Mesodermal cell (in vitro differentiated cells): ENCODE data around the gene FAM110C.
"Not testable (repeated sequence)": the region's sequence is repeated elsewhere in the genome, so short reads cannot be mapped to it uniquely, and the experiment has no call there.

Experiments used
- H3K27ac ChIP-seq: 2 replicates; pipeline ENCODE4 v1.7.0; 2013; ENCODE audit warnings: mild to moderate bottlenecking, low read depth, low read length, moderate library complexity; ENCODE audit not compliant: severe bottlenecking
- H3K36me3 ChIP-seq: 2 replicates; pipeline ENCODE4 v1.7.1; 2013; ENCODE audit warnings: mild to moderate bottlenecking, low read length, moderate library complexity; ENCODE audit not compliant: control insufficient read depth, insufficient read depth
- H3K4me1 ChIP-seq: one replicate; pipeline ENCODE4 v1.7.1; 2013; ENCODE audit warnings: mild to moderate bottlenecking, low read length; ENCODE audit not compliant: insufficient read depth, control insufficient read depth, poor library complexity, severe bottlenecking
- H3K4me3 ChIP-seq: 2 replicates; pipeline ENCODE4 v1.7.0; 2013; ENCODE audit warnings: low read length, control low read depth, mild to moderate bottlenecking; ENCODE audit not compliant: insufficient read depth, poor library complexity, severe bottlenecking; ENCODE audit errors: extremely low read depth
- H3K9me3 ChIP-seq: 2 replicates; pipeline ENCODE4 v1.7.1; 2013; ENCODE audit warnings: mild to moderate bottlenecking, low read length, moderate library complexity; ENCODE audit not compliant: control insufficient read depth
- WGBS, 2 experiments: methylation state at CpG; one replicate each; pipeline ENCODE4 v1.1.5; 2013; ENCODE audit warnings: missing lambda C conversion rate in 2 of 2; ENCODE audit not compliant: insufficient coverage in 2 of 2; 5-methylcytosine and 5-hydroxymethylcytosine counted together

FAM110C gene

GRCh38 chr2:68637-69036 lies 22.3 kb upstream of the FAM110C start:
- not testable (repeated sequence) for H3K27ac ChIP-seq, H3K4me3 ChIP-seq, H3K36me3 ChIP-seq, H3K4me1 ChIP-seq, H3K9me3 ChIP-seq
- WGBS, 2 experiments, result 78% methylated on average over 4 of the region's 5 CpGs

- WGBS, 2 experiments, result 87 to 92% methylated on average over 16 to 17 of the region's 17 CpGs
- Histone ChIP-seq H3K4me3 (no peak overlapping the region), H3K4me1 (no peaks in the 10 kb centered on the region), H3K36me3 (no peaks in the 10 kb centered on the region), H3K27ac (no peak overlapping the region), H3K9me3 (no peaks in the 10 kb centered on the region)
Observed at GRCh38 chr2:66853-67252, 20.5 kb upstream of the FAM110C start.

GRCh38 chr2:65121-65520 lies 18.8 kb upstream of the FAM110C start:
- no peak overlapping the region for H3K27ac ChIP-seq
- WGBS, 2 experiments, result 38 to 40% methylated on average over 2 of the region's 4 CpGs
- no peaks in the 10 kb centered on the region for H3K36me3 ChIP-seq
- no peak overlapping the region for H3K4me3 ChIP-seq
- H3K4me1 ChIP-seq, result no peaks in the 10 kb centered on the region
- no peaks in the 10 kb centered on the region for H3K9me3 ChIP-seq

- no peaks in the 10 kb centered on the region for H3K36me3 ChIP-seq
- no peak overlapping the region for H3K27ac ChIP-seq
- H3K4me1 ChIP-seq, result no peaks in the 10 kb centered on the region
- H3K9me3 ChIP-seq, result peaks cover 5% of the 10 kb centered on the region
- no peak overlapping the region for H3K4me3 ChIP-seq
- 85 to 89% methylated on average over 3 of the region's 4 CpGs for WGBS, 2 experiments
Observed at GRCh38 chr2:55587-56448, 9.5 kb upstream of the FAM110C start.

GRCh38 chr2:51613-52012 lies 5.3 kb upstream of the FAM110C start:
- Histone ChIP-seq H3K4me3 (no peak overlapping the region), H3K36me3 (no peaks in the 10 kb centered on the region), H3K27ac (no peak overlapping the region), H3K9me3 (no peaks in the 10 kb centered on the region), H3K4me1 (peaks cover 3% of the 10 kb centered on the region)
- 60 to 83% methylated on average over 1 of the region's 2 CpGs for WGBS, 2 experiments

- Histone ChIP-seq H3K4me3 (no peak overlapping the region), H3K36me3 (no peaks in the 10 kb centered on the region), H3K4me1 (peaks cover 3% of the 10 kb centered on the region), H3K27ac (no peak overlapping the region), H3K9me3 (no peaks in the 10 kb centered on the region)
- 77 to 83% methylated on average over 3 of the region's 3 CpGs for WGBS, 2 experiments
Observed at GRCh38 chr2:47737-48136, 1.4 kb upstream of the FAM110C start.

GRCh38 chr2:47346-47725 lies 1.0 kb upstream of the FAM110C start:
- H3K27ac ChIP-seq, result no peak overlapping the region
- 72 to 73% methylated on average over 14 of the region's 14 CpGs for WGBS, 2 experiments
- no peaks in the 10 kb centered on the region for H3K36me3 ChIP-seq
- H3K9me3 ChIP-seq, result no peaks in the 10 kb centered on the region
- peaks cover 3% of the 10 kb centered on the region for H3K4me1 ChIP-seq
- peak overlapping the region; percentile 39 for H3K4me3 ChIP-seq

GRCh38 chr2:46131-46470 lies 204 bp downstream of the FAM110C start:
- H3K4me1 ChIP-seq, result peaks cover 3% of the 10 kb centered on the region
- no peak overlapping the region for H3K27ac ChIP-seq
- H3K36me3 ChIP-seq, result no peaks in the 10 kb centered on the region
- WGBS, 2 experiments, result 0 to 1% methylated on average over 44 to 52 of the region's 52 CpGs
- H3K4me3 ChIP-seq, result peak overlapping the region; percentile 39
- H3K9me3 ChIP-seq, result no peaks in the 10 kb centered on the region

GRCh38 chr2:45342-46130 lies 769 bp downstream of the FAM110C start:
- Histone ChIP-seq H3K36me3 (no peaks in the 10 kb centered on the region), H3K4me3 (peak overlapping the region; percentile 39), H3K27ac (no peak overlapping the region), H3K4me1 (peaks cover 3% of the 10 kb centered on the region), H3K9me3 (no peaks in the 10 kb centered on the region)
- WGBS, 2 experiments, result 1 to 2% methylated on average over 57 to 76 of the region's 76 CpGs

GRCh38 chr2:44748-45341 lies 1.5 kb downstream of the FAM110C start:
- Histone ChIP-seq H3K27ac (no peak overlapping the region), H3K9me3 (no peaks in the 10 kb centered on the region), H3K4me3 (no peak overlapping the region), H3K36me3 (no peaks in the 10 kb centered on the region), H3K4me1 (peaks cover 3% of the 10 kb centered on the region)
- 44 to 47% methylated on average over 5 to 6 of the region's 6 CpGs for WGBS, 2 experiments
